GM23338 (cell line): ENCODE measurements around the gene EPS8L1. TPM values are rescaled to one million over a fixed set of nuclear protein-coding genes. Genes with fewer than 3 reads are reported as not detected.

Source experiments
- ATAC-seq: fragments of 200-7000 bp; cut with Tn5 transposase; 3 replicates; pipeline ENCODE4 v1.9.1; 2020
- DNase-seq: peaks from one replicate; pipeline ENCODE4 v3.0.0-alpha.2; 2015; ENCODE audit warnings: low spot score
- H2AFZ ChIP-seq: fragments of 200-600 bp; sonication (generic); 2 replicates; pipeline ENCODE4 v1.8.0; 2016; ENCODE audit warnings: antibody characterized with exemption, mild to moderate bottlenecking, moderate library complexity
- H3F3A ChIP-seq: fragments of 200-600 bp; sonication (generic); replicated peaks from 2 replicates; pipeline ENCODE4 v1.8.0; 2017; ENCODE audit warnings: antibody characterized with exemption, mixed run types, low read depth
- H3K27ac ChIP-seq: fragments of 200-600 bp; sonication (generic); 2 replicates; pipeline ENCODE4 v1.6.1; 2016; ENCODE audit warnings: low read depth
- H3K27me3 ChIP-seq: fragments of 200-600 bp; sonication (generic); 2 replicates; pipeline ENCODE4 v1.8.0; 2016; ENCODE audit warnings: mild to moderate bottlenecking, mixed run types, moderate library complexity; ENCODE audit not compliant: insufficient read depth
- H3K36me3 ChIP-seq: fragments of 200-600 bp; sonication (generic); 2 replicates; pipeline ENCODE4 v1.8.0; 2016; ENCODE audit warnings: mild to moderate bottlenecking; ENCODE audit not compliant: insufficient read depth
- H3K4me1 ChIP-seq: fragments of 200-600 bp; sonication (generic); 2 replicates; pipeline ENCODE4 v1.8.0; 2016; ENCODE audit warnings: mild to moderate bottlenecking, moderate library complexity; ENCODE audit not compliant: insufficient read depth
- H3K4me2 ChIP-seq: fragments of 200-600 bp; sonication (generic); 2 replicates; pipeline ENCODE4 v1.7.1; 2017; ENCODE audit warnings: mixed run types
- H3K4me3 ChIP-seq: fragments of 200-600 bp; sonication (generic); 2 replicates; pipeline ENCODE4 v1.6.1; 2016; ENCODE audit warnings: mixed run types
- H3K79me2 ChIP-seq: fragments of 200-600 bp; sonication (generic); replicated peaks from 2 replicates; pipeline ENCODE4 v1.8.0; 2017; ENCODE audit warnings: mild to moderate bottlenecking; ENCODE audit not compliant: insufficient read depth
- H3K9me2 ChIP-seq: fragments of 200-600 bp; sonication (generic); 2 replicates; pipeline ENCODE4 v1.8.0; 2017; ENCODE audit not compliant: insufficient read depth
- H4K20me1 ChIP-seq: fragments of 200-600 bp; sonication (generic); replicated peaks from 2 replicates; pipeline ENCODE4 v1.8.0; 2017; ENCODE audit warnings: mild to moderate bottlenecking; ENCODE audit not compliant: insufficient read depth
- H3K27ac Mint-ChIP-seq: 2 replicates; pipeline ENCODE4 v1.8.0; 2020; ENCODE audit warnings: inconsistent platforms, mild to moderate bottlenecking, moderate library complexity, mixed read lengths
- H3K27me3 Mint-ChIP-seq: 3 replicates; pipeline ENCODE4 v1.8.0; 2022; ENCODE audit warnings: low read depth, mild to moderate bottlenecking, moderate library complexity, mixed read lengths, inconsistent platforms; ENCODE audit not compliant: insufficient read depth, poor library complexity
- H3K36me3 Mint-ChIP-seq: 3 replicates; pipeline ENCODE4 v1.8.0; 2021; ENCODE audit warnings: low read depth, mild to moderate bottlenecking, inconsistent platforms, moderate library complexity, mixed read lengths
- H3K4me1 Mint-ChIP-seq: 3 replicates; pipeline ENCODE4 v1.8.0; 2020; ENCODE audit warnings: mild to moderate bottlenecking, inconsistent platforms, mixed read lengths
- H3K4me3 Mint-ChIP-seq: 3 replicates; pipeline ENCODE4 v1.8.0; 2021; ENCODE audit warnings: moderate library complexity, mild to moderate bottlenecking, inconsistent platforms, mixed read lengths
- H3K9me3 Mint-ChIP-seq: 3 replicates; pipeline ENCODE4 v1.8.0; 2020; ENCODE audit warnings: moderate library complexity, mild to moderate bottlenecking, inconsistent platforms, mixed read lengths
- CREB1 ChIP-seq: fragments of 250-450 bp; sonication (Bioruptor Pico); IDR thresholded peaks from 2 replicates; pipeline ENCODE4 v1.5.0; 2020; ENCODE audit warnings: low read depth, mild to moderate bottlenecking, moderate library complexity
- CTCF ChIP-seq, 2 experiments: fragments of 200-600 bp in 1 of 2; sonication (generic) in 1 of 2; conservative IDR thresholded peaks; 2 replicates each; pipeline versions ENCODE4 v1.5.1 to v1.6.1; 2016 to 2017; ENCODE audit warnings: antibody characterized with exemption in 2 of 2, low read depth in 2 of 2, mild to moderate bottlenecking in 2 of 2, moderate library complexity in 1 of 2
- JUNB ChIP-seq: IDR thresholded peaks from one replicate; pipeline ENCODE4 v1.6.1; 2016; ENCODE audit warnings: antibody characterized with exemption; ENCODE audit not compliant: unreplicated experiment
- POLR2AphosphoS5 ChIP-seq: IDR thresholded peaks from 2 replicates; pipeline ENCODE4 v1.6.1; 2016; ENCODE audit warnings: antibody characterized with exemption, low read depth
- REST ChIP-seq: IDR thresholded peaks from one replicate; pipeline ENCODE4 v1.6.1; 2018; ENCODE audit warnings: antibody characterized with exemption; ENCODE audit not compliant: unreplicated experiment
- ZNF331 ChIP-seq: fragments of 250-450 bp; sonication (Bioruptor Pico); IDR thresholded peaks from 2 replicates; pipeline ENCODE4 v1.5.0; 2020; ENCODE audit warnings: low read depth, mild to moderate bottlenecking, moderate library complexity
- polyA plus RNA-seq: library from polyadenylated mRNA; unstranded; fragments of >200 nt; fragmentation: Nextera tagmentation; extraction: Ambion mirVana; gene quantifications from 2 replicates; pipeline ENCODE4 v1.2.1, GENCODE V29; 2016
- total RNA-seq: library from RNA; depleted of rRNA; stranded (reverse); fragments of >200 nt; shearing (Covaris generic); gene quantifications from 2 replicates; pipeline ENCODE4 v1.2.3, GENCODE V29; 2014

Gene EPS8L1
- total and polyA plus RNA-seq, 2 experiments from 2014 or later = 47.5 to 51.2 TPM

- peak overlapping the region; percentile 99 for H3K4me2 ChIP-seq
- H3K27ac Mint-ChIP-seq = peak overlapping the region; percentile 93
- H3K27me3 ChIP-seq = peaks cover 34% of the 10 kb centered on the region
- peaks cover 54% of the 10 kb centered on the region for H3K27me3 Mint-ChIP-seq
- no peaks in the 10 kb centered on the region for H3K36me3 ChIP-seq
- no peaks in the 10 kb centered on the region for H3K9me2 ChIP-seq
- H2AFZ ChIP-seq = peak overlapping the region; percentile 97; the same call in 1 of the 2 replicates
- H3K9me3 Mint-ChIP-seq = peaks cover 10% of the 10 kb centered on the region; the same call in 2 of the 3 replicates
- no peaks in the 10 kb centered on the region for H3K79me2 ChIP-seq
- peaks cover 41% of the 10 kb centered on the region for H3K4me1 Mint-ChIP-seq
- 0 out of 2 replicates have a peak overlapping the region, but pooled peaks have one; percentile 72 for H3K27ac ChIP-seq
- ATAC-seq (peak; percentile 53), DNase-seq (peak; percentile 91)
- H3K36me3 Mint-ChIP-seq = peaks cover 16% of the 10 kb centered on the region; the same call in 2 of the 3 replicates
- peaks cover 4% of the 10 kb centered on the region; the same call in 1 of the 2 replicates for H4K20me1 ChIP-seq
- peaks cover 21% of the 10 kb centered on the region; the same call in 1 of the 2 replicates for H3K4me1 ChIP-seq
- H3K4me3 Mint-ChIP-seq = peak overlapping the region; percentile 88
- peaks cover 12% of the 10 kb centered on the region for H3F3A ChIP-seq
- TF ChIP-seq JUNB (no peak), CTCF (conservative IDR thresholded peaks at IDR 0.05; ENCODE audit: low read depth in 2 of 2) (0 out of 4 replicates have a peak, but pooled peaks of 1 of the 2 experiments have one; percentile 6), POLR2AphosphoS5 (peak; percentile 77)
- peak overlapping the region; percentile 85 for H3K4me3 ChIP-seq
Measured at GRCh38 chr19:55080121-55080967, 4.7 kb downstream of the EPS8L1 start.

GRCh38 chr19:55080968-55081769 lies 5.5 kb downstream of the EPS8L1 start:
- Histone ChIP-seq H3K27me3 (peaks cover 39% of the 10 kb centered on the region), H3K4me2 (peak overlapping the region; percentile 99), H3K4me3 (peak overlapping the region; percentile 85), H2AFZ (peak overlapping the region; percentile 97), H3K9me2 (no peaks in the 10 kb centered on the region), H3K36me3 (no peaks in the 10 kb centered on the region), H3K27ac (no peak overlapping the region), H3F3A (peaks cover 20% of the 10 kb centered on the region), H4K20me1 (peaks cover 12% of the 10 kb centered on the region), H3K79me2 (no peaks in the 10 kb centered on the region), H3K4me1 (peaks cover 26% of the 10 kb centered on the region)
- peak overlapping the region; percentile 88 for H3K4me3 Mint-ChIP-seq
- peaks cover 58% of the 10 kb centered on the region for H3K27me3 Mint-ChIP-seq
- TF ChIP-seq ZNF331 (CRISPR knock-in tag) (peak; percentile 77), CREB1 (CRISPR knock-in tag) (no peak), REST (no peak), POLR2AphosphoS5 (peak; percentile 68)
- peaks cover 43% of the 10 kb centered on the region for H3K4me1 Mint-ChIP-seq
- DNase-seq (peak; percentile 92), ATAC-seq (peak; percentile 52)
- H3K36me3 Mint-ChIP-seq = peaks cover 16% of the 10 kb centered on the region
- H3K27ac Mint-ChIP-seq = no peak overlapping the region
- peaks cover 10% of the 10 kb centered on the region; the same call in 2 of the 3 replicates for H3K9me3 Mint-ChIP-seq
